DMS114 treated with DMSO at 0.1 percent for 48 hours (cell line): ENCODE data around the gene CDC34.

Source experiments
- DNase-seq: peaks from one replicate; lab custom pipeline; 2025; ENCODE audit not compliant: unreplicated experiment; lab: John Stamatoyannopoulos, UW

Gene CDC34

GRCh38 chr19:585551-586110, 54.1 kb downstream of the CDC34 start:
- no peak for DNase-seq

GRCh38 chr19:588093-588740, 56.7 kb downstream of the CDC34 start:
- DNase-seq, result no peak

DNA sequence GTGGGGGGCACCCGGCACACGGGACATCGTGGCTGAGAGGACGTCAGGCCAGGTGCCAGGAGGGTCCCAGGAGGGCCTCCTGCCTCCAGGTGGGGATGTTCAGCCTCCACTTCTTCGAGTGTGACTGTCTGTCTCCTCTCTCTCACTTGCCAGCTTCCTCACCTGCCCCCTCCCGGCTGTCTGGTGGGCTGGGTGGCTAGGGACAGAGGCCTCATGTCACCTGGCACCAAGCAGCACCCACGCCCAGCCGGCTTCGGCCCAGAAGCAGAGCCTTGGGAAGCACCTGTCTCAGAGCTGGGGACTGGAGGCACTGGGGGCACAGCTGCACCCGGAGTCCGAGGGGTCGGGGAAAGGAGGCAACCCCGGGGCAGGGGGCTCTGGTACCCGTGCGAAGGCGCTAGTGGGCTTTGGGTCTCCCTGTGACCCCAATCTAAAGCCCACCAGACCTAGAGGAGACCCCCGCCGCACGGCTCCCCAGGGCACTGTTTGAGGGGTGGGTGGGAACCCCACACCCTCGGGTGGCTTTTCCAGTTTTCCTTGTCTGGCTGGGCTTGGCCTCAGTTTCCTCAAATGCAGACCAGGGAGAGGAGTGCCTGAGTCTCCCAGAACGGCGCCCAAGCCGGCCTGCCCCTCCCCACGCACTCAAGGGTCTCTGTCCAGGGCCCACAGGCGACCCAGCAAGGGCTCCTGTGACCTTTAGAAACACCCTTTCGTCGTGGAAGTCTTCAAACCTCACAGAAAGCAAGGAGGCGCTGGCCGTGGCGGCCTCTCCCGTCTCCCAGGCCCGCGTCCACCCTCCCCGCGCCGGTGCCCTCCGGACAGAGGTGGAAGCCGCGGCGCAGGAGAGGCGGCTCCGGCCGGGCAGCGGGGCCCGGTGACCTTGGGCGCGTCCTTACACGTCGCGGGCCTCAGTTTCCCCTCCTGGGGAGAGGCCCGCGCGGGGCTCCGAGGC, 57.5 kb downstream of the CDC34 start:
- no peak for DNase-seq

- DNase-seq, result no peak
These were observed 58.3 kb downstream of the CDC34 start, which contains the start of gene HCN2 for GRCh38 chr19:589693-590395. Gene HCN2, plus strand, starts transcription at chr19:589881. Its CDS starts 65 bp downstream, at chr19:589946.

- DNase-seq, result no peak
These were observed 58.8 kb downstream of the CDC34 start for GRCh38 chr19:590396-590745.

GRCh38 chr19:590750-591098, 59.2 kb downstream of the CDC34 start:
- no peak for DNase-seq

DNA sequence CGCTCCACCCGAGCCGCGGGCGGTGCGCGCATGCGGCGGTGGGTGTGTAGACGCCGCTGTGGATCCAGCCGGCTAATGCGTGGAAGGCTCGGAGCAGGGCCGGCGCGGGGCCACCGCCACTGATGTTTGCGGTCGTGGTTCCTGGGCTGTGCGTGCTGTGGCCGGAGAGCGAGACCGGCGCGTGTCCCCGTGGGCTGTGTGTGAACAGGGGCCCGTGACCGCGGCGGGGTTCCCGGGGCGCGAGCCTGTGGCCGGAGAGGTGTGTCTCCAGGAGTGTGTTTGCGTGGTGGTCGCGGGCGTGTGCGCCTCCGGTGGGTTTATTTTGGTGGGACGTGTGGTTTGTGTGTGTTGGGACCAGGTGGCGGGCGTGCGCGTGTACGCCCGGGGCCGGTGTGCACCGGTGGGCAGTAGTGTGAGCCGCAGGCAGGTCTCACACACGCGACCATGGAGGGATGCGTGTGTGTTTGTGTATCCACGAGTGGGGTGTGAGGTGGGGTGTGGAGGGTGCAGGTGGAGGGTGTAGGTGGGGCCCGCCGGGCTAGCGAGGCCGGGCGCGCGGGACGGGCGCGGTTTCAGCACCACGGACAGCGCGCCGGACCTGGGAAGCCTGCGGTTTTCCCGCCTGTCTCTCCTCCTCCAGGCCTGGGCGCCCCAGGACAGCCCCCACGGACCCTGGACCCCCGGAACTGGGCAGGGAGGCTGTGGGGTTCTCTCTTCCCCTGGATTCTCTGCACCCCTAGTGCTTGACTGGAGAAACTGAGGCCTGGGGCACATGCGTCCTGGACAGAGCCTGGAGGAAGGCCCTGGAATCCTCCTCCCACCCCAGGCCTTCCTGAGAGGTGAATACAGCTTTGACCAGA, 59.8 kb downstream of the CDC34 start:
- DNase-seq, result no peak
